GM19372 (cell line): ENCODE measurements around the gene PCCA.

Experiments
- ATAC-seq: cut with Tn5 transposase; IDR thresholded peaks from one replicate; pipeline ENCODE4 v1.9.1; 2021; ENCODE audit warnings: mild to moderate bottlenecking, low read depth, moderate library complexity; ENCODE audit not compliant: unreplicated experiment

PCCA gene

GRCh38 chr13:100392709-100393630, 304.1 kb downstream of the PCCA start:
- no peak for ATAC-seq

GRCh38 chr13:100394005-100394695, 305.3 kb downstream of the PCCA start:
- ATAC-seq, result peak; percentile 83

DNA sequence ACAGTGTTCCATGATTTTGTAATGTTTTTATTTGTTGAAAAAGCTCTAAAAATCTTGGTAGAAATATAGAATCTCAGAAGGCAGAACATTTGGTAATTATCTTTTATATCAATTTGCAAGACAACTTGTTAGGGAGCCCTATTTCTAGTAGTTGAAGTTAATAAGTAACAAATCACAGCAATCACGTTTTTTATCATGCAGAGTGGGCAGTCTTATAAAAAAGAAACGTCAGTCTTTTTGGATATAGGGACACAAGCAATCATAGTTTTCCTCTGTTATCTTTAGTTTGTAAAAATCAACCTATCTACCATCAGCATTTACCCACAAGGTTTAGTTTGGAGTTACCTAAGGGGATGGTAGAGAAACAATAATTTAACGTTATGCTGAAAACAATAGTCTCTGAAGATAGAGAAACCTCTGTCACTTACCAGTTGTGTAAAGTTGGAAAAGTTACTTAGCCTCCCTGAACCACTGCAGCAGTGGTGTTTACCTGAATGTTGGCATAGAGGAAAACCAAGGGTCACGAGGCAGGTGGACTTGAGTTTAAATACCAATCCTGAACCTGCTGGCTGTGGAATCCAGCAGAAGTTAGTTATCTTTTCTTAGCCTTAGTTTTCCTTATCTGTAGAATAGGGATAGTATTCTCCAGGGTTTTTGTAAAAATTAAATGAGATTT, 306.9 kb downstream of the PCCA start:
- no peak for ATAC-seq

DNA sequence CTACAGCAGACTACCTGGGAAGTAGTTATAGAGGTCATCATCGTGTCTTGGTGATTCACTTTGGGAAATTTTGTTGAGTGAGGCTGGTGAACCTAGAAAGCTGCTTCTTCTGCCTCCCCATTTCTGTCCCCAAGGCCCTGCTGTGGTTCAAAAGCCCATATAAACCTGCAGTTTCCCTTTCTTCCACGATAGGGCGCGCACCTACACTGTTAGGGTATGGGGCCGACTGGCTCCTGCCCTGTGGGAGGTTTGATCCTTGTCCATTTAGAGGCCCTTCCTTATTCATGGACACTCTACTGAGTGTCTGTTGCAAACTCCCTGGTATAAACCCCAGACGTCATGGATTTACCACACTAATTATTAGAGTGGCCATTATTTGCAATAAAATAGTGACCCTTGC, 307.9 kb downstream of the PCCA start:
- no peak for ATAC-seq

- no peak for ATAC-seq
These were observed 308.7 kb downstream of the PCCA start for GRCh38 chr13:100397627-100398026.

GRCh38 chr13:100398360-100398759, 309.5 kb downstream of the PCCA start:
- ATAC-seq, result no peak

GRCh38 chr13:100399455-100399854, 310.6 kb downstream of the PCCA start:
- ATAC-seq, result no peak

- ATAC-seq, result no peak
These were observed 314.8 kb downstream of the PCCA start for GRCh38 chr13:100403675-100404074.

DNA sequence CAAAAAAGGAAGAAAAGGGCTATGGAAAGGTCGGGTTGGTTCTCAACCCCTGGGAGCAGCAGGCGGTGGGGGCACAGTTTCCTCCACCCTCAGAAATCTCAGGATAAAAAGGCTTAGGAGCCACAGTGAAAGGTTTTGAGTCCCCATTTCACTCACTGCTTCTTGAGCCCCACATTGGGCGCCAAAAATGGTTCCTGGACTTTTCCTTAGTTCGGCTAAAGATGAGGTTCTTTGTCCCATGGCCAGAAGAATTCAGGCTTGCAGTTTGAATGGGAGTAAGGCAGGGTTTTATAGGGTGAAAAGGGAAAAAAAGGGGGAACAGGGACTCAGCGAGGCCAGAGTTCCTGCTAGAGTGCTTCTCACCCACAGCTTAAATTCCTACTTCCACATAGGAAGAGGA, 320.2 kb downstream of the PCCA start:
- ATAC-seq, result no peak

GRCh38 chr13:100423375-100423774, 334.5 kb downstream of the PCCA start:
- ATAC-seq, result no peak

DNA sequence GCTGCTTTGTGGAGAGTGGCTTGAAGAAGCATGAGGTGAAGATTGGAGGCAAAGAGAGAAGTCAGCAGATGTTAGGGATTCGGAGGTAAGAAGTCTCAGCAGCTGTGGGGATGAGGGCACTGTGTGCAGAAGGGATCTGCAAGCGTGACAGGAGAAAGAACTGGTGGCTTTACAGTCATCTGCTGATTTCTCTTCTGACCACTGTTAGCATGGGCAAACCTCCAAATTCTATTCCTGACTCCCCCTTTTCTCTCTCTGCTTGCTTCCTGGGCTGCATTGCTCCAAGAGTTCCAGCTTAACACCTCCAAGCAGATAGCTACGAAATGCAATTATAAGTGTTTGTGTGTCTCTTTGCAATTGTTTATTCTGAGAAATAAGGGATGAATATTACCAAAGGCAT, 340.1 kb downstream of the PCCA start:
- no peak for ATAC-seq

DNA sequence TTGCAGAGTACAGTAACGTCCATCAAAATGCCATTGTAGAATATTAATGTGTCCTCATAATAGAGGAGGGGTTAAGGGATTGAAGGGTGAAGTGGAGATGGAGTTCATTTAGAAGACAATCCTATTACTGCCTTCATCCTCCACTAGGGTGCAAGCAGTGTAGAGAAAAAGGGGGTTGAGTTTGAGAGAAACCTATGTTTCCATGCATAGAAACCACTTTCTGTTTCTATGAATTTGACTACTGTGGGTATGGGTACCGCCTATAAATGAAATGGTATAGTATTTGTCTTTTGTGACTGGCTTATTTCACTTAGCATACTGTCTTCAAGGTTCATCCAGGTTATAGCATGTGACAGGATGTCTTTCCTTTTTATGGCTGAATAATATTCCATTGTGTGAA, 343.7 kb downstream of the PCCA start:
- no peak for ATAC-seq

DNA sequence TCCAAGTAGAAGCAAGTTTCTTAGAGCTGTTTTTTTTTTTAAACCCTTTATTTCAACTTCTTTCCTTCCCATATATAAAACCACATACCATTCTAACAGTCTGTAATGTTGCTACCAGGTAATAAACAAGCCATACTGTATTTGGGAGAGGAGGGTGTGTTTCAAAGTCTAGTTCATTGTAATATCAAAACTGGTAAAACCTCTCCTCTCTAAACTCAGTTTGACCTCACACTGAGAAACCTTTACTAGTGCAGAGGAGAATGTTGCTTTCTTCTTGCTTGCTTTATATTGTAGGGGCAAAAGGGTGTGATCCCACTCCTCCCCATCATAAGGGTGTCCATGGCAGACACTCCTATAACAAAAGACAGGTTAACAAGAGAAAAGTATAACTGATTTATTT, 344.6 kb downstream of the PCCA start:
- no peak for ATAC-seq

GRCh38 chr13:100434010-100434763, 345.3 kb downstream of the PCCA start:
- ATAC-seq, result peak; percentile 90

- no peak for ATAC-seq
These were observed 347.2 kb downstream of the PCCA start for GRCh38 chr13:100436099-100436498.

DNA sequence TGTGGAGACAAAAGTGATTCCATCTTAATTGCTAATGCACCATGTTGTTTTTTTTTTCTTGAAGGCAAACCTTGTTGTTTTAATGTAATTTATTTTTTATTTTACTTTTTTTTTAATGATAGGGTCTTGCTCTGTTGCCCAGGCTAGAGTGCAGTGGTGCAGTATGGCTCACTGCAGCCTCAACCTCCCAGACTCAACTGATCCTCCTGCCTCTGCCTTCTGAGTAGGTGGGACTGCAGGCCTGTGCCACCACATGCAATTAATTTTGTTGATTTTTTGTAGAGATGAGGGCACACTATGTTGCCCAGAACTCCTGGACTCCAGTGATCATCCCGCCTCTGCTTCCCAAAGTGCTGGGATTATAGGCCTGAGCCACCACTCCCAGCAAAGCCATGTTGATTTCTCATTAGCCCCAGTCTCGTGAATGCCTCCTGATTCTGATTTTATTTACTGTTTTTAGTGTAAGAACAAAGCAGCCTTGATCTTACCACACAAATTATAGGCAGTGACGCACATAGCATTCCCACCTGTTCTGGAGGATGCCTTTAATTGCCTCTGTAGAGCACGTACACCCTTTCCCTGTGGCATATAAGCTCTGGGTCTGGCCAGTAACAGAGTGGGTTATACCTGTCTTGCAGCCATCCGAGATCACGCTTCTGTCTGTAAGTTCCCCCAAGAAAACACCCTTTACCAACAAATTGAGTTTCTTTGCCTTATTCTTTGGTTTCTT, 349.3 kb downstream of the PCCA start:
- no peak for ATAC-seq

DNA sequence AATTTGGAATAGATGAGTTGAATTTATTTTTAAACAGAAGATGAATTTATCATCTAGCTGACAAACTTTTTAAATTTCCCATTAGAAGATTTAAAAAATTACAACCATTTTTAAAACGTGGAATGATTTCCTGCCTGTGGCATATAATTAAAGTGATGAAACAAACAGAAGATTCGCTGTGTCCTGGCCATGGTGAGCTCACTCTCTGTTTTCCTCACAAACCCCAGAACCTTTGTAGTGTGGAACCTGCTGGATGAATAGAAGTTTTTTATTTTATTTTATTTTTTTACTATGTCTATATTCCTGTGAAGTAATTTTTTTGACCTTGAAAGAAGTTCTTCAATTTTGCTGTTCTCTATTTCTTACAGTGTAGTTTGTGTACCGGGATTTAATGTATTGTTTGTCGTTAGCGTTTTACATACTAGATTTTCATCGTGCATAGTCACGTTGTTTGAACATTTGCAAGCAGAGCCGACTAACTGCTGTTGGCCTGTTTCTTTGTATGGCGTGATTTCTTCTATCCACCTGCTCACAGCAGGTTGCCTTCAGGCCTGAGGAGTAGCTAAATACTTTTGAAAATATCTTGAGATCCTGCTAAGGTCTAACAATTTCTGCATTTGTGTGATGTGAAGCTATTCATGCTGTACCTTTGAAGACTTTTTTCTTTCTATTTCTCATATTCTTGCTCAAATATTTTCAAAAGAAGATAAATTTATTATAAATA, 350.5 kb downstream of the PCCA start:
- ATAC-seq, result no peak

GRCh38 chr13:100440751-100441425, 352.0 kb downstream of the PCCA start:
- no peak for ATAC-seq
